GM04504 (cell line): ENCODE results near the gene TRIM27.
"Not testable (repeated sequence)": the region's sequence is repeated elsewhere in the genome, so short reads cannot be mapped to it uniquely, and the experiment has no call there.

Experiments used
- DNase-seq: peaks from one replicate; pipeline ENCODE4 v3.0.0-alpha.2; 2012; ENCODE audit warnings: low read depth

Gene TRIM27, protein sequence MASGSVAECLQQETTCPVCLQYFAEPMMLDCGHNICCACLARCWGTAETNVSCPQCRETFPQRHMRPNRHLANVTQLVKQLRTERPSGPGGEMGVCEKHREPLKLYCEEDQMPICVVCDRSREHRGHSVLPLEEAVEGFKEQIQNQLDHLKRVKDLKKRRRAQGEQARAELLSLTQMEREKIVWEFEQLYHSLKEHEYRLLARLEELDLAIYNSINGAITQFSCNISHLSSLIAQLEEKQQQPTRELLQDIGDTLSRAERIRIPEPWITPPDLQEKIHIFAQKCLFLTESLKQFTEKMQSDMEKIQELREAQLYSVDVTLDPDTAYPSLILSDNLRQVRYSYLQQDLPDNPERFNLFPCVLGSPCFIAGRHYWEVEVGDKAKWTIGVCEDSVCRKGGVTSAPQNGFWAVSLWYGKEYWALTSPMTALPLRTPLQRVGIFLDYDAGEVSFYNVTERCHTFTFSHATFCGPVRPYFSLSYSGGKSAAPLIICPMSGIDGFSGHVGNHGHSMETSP

DNA sequence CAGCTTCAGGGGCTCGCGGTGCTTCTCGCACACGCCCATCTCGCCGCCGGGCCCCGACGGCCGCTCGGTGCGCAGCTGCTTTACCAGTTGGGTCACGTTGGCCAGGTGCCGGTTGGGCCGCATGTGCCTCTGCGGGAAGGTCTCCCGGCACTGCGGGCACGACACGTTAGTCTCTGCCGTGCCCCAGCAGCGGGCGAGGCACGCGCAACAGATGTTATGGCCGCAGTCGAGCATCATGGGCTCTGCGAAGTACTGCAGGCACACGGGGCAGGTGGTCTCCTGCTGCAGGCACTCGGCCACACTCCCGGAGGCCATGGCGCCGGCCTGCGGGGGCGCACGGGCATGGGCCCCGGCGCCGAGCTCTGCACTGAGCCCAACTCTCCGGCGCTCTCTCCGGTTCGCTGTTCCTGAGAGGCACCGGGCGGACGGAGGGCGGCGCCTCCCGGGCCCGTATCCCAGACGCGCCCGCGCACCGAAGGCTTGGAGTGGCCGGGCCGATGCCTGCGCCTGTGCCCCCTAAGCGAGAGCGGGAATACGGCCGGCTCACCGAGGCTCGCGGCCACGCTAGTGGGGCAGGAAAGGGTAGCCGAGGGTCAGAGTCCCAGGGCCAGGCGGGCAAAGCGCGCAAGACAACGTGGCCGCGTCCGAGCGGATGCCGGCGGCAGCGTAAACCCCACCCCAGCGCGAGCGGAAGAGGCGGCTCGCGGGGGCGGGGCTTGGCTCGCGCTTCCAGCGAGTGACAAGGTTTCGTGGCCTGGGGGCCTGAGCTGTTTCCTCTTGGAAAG is at the start of gene TRIM27:
TRIM27 (minus strand) TSS at position 668 of the 785 bp plus-strand sequence; CDS start at position 315, 353 bp downstream.
- no peak for DNase-seq

- DNase-seq, result not testable (repeated sequence)
Observed at GRCh38 chr6:28970056-28970455, 46.3 kb upstream of the TRIM27 start.

DNA sequence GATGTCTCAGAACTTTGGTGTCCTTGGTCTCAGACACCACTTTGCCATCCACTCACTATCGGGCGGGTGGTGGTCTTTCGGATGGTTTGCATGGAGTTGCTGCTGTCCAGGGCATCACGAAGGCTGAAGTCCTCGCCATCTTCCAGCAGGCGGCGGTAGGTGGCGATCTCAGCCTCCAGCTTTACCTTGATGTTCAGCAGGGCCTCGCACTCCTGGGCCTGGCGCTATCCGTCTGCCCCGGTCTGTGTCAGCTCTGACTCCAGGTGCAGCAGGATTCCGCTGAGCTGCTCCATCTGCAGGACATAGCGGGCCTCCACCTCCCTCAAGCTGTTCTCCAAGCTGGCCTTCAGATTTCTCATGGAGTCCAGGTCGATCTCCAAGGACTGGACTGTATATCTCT is 45.3 kb upstream of the TRIM27 start:
- DNase-seq, result no peak

DNA sequence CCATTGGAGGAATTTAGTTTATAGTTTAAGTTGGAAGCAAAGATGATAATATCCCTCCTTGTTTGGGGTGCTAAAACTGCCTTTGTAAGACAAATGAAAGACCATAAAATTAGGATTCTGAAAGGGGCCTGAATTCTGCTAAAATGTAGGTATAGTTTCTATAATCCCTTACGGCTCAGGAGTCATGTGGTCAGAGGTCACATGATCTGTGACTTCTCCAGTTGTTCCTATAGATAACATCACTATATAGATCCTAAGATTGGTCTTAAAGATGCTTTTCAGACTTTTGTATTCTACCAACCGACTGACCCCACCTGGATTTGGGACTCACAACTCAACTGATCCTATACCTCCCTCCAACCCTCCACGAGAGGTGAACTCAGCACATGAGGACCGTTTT is 44.7 kb upstream of the TRIM27 start:
- DNase-seq, result no peak

DNA sequence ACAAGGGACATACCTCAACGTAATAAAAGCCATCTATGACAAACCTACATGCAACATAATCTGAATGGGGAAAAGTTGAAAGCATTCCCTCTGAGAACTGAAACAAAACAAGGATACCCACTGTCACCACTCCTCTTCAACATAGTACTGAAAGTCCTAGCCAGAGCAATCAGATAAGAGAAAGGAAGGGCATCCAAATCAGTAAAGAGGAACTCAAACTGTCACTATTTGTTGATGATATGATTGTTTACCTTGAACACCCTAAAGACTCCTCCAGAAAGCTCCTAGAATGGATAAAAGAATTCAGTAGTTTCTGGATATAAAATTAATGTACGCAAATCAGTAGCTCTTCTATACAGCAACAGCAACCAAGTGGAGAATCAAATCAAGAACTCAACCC is 41.9 kb upstream of the TRIM27 start:
- DNase-seq, result no peak

- no peak for DNase-seq
Observed at GRCh38 chr6:28960846-28961500, 37.2 kb upstream of the TRIM27 start.

- not testable (repeated sequence) for DNase-seq
Observed at GRCh38 chr6:28958561-28959243, 34.9 kb upstream of the TRIM27 start.

DNA sequence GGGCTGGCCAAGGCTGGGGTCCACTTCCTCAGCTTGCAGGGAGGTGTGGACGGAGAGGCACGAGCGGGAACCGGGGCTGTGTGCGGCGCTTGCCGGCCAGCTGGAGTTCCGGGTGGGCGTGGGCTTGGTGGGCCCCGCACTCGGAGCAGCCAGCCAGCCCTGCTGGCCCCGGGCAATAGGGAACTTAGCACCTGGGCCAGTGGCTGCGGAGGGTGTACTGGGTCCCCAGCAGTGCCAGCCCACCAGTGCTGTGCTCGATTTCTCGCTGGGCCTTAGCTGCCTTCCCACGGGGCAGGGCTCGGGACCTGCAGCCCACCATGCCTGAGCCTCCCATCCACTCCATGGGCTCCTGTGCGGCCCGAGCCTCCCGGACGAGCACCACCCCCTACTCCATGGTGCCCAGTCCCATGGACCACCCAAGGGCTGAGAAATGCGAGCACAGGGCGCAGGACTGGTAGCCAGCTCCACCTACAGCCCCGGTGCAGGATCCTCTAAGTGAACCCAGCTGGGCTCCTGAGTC is 34.1 kb upstream of the TRIM27 start:
- not testable (repeated sequence) for DNase-seq

DNA sequence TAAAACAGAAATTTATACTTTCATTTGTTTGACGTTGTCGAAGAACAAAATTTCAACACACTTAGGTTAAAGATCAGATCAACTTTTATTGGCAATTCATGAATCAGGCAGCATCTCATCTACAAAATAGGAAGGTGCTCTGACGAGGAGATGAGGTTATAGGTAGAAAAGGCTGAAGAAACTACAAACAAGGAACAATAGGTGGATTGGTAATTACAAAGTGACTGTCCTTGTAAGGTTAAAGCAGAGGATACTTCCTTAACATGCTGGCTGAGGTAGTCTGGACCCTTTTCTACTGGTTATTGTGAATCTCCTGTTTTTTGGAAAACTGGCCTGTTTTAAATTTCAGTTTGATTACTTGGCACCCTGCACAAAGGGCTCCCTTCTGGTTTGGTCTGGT is 32.5 kb upstream of the TRIM27 start:
- no peak for DNase-seq

DNA sequence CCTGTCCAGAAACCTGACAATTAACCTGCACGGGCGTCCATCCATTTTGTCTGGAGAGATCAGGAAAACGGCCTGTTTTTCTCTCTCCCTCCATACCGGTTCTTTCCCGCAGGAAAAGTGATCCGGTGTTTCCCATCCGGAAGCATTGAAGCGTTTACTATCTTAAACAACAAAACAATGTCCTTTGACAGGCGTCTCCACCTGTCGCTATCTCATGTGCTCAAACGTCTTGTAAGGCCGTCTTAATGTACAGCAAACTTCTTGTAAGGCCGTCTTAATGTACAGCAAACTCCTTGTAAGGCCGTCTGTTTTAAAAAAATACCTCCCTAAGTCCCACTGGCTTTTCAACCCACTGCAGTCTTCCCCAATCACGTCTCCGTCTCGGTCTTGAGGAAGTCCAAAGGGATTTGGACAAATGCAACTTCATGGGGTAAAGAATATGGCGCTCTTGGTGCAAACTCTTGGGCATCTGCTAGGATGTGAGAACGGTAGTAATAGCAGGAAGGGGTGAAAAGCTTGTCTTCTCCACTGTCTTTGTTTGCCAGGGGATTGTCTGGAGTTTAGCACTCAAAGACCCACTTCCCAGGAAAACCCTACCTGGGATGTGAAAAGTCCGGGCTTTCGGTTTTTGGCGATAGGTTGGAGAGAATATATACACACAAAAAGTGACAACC is 29.9 kb upstream of the TRIM27 start:
- no peak for DNase-seq

DNA sequence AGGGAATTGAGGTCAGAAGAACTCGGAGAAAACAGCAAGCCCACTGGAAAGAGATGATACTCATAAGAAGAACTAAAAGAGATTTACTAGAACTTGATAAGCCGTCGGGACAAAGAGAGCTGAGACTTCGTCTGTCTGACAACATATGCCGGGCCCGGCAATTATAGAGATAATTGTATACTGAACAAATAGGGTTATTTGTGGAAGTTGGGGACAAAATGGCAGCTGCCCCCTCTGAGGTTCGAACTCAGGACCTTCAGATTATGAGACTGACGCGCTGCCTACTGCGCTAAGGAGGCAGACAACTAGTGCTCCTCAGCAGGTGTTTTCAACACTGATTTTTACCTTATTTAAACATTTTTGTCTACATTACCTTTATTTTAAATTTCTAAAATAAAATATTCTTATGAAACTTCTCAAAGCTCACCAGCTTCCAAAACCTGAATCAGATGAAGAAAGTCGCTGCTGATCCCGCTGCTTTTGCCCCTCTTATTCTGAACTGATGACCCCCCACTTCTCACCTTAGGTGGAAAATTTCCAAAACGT is 29.3 kb upstream of the TRIM27 start:
- no peak for DNase-seq

DNA sequence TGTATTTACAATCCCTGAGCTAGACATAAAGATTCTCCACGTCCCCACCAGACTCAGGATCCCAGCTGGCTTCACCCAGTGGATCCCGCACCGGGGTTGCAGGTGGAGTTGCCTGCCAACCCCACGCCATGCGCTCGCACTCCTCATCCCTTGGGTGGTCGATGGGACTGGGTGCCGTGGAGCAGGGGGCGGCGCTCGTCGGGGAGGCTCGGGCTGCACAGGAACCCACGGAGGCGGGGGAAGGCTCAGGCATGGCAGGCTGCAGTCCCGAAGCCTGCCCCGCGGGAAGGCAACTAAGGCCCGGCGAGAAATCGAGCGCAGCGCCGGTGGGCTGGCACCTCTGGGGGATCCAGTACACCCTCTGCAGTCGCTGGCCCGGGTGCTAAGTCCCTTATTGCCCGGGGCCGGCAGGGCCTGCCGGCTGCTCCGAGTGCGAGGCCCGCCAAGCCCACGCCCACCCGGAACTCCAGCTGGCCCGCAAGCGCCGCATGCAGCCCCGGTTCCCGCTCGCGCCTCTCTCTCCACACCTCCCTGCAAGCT is 25.9 kb upstream of the TRIM27 start:
- DNase-seq, result not testable (repeated sequence)

GRCh38 chr6:28948782-28949486 is 25.1 kb upstream of the TRIM27 start:
- DNase-seq, result no peak

DNA sequence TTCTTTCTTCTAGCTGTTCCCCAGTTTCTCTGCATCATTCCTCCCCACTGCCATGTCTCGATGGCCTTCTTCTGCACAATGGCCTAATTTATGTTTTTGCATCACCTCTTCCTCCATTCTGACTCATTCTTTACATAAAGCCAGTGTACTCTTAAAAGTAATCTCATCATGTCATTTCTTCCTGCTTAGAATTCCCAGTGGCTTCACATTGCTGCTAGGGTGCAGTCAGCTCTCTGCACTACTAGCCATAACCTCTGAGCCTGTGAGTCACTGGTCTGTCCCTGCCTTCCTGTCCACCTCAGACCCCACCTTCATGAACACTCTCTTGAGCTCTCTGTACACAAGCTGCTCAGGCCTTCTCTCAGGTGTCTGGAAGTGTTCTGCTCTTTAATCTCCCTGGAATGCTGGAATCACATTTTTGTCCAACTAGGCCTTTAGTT is 24.1 kb upstream of the TRIM27 start:
- no peak for DNase-seq

DNA sequence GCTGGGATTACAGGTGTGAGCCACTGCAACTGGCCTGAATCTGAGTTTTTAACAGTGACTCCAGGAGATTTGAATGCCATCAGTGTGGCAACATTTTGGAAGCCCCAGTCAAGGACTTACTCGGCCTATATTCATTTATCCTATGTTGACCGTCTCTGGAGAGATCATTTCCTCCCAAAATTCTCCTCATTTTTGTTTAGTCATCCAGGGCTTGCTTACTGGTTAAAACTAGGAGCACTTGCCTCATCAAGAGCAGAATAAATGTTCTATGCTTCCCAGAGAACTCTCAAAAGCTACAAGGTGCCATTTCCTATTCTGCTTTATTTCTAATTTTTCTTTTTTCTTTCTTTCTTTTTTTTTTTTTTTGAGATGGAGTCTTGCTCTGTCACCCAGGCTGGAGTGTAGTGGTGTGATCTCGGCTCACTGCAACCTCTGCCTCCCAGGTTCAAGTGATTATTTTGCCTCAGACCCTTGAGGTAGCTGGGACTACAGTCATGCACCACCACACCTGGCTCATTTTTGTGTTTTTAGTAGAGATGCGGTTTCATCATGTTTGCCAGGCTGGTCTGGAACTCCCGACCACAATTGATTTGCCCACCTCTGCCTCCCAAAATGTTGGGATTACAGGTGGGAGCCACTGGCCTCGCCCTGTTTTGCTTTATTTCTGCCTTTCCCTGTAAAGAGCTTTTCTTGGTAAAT is 23.4 kb upstream of the TRIM27 start:
- DNase-seq, result no peak

GRCh38 chr6:28945349-28945748 is 21.6 kb upstream of the TRIM27 start:
- DNase-seq, result no peak

DNA sequence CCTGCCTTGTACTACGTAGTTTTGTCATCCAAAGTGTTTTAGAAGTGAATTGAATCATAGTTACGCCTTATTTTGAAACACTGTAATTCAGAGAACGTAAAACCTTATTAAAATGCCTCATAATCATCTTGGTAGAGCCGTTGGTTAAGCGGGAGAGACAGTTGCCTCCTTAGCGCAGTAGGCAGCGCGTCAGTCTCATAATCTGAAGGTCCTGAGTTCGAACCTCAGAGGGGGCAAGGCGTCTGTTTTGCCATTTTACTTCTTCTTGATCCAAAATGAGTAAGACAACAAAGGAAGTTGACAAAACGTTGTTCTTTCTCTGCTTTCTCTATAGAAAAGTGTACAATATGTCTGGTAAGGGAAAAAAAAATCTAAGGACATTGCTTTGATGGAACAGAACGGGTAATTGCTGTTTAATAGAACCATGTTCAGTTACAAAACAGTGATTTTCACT is 20.7 kb upstream of the TRIM27 start:
- DNase-seq, result no peak

- DNase-seq, result no peak
Observed at GRCh38 chr6:28943557-28944411, 20.0 kb upstream of the TRIM27 start.
